Measurements from ENCODE around the gene FAM169A.

Gene FAM169A

GRCh38 chr5:74850030-74850429 lies 16.2 kb downstream of the FAM169A start:
- no peak for TF ChIP-seq CTCF (IDR thresholded peaks at IDR 0.05; ENCODE audit: control insufficient read depth, insufficient read depth, low read depth, low read length, missing control alignments)
- H3K4me3 ChIP-seq (ENCODE audit: control insufficient read depth, low read depth, low read length): no peak overlapping the region
- DNase-seq (ENCODE audit: low read depth): no peak

DNA sequence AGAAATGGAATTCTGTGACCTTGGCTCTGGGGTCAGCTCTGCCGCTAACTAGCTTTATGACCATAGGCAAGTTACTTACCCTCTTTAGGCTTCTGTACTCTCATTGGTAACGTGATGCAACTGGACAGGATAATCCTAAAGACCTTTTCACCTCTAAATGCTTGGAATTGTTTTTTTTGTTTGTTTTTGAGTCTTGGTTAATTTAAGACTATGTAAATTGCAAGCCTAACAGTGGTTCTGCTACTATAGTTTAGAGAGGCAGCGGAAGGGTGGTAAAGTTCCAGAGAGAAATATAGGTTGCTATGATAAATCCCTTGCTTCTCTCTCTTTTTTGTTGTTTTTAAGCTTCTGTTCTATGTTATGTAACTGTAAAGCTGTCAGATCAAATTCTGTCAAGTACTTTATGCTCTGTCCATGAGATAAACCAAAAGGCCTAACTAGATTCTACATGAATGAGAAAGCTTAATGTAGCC lies 17.6 kb downstream of the FAM169A start:
- H3K4me3 ChIP-seq (ENCODE audit: control insufficient read depth, low read depth, low read length): no peak overlapping the region
- no peak for TF ChIP-seq CTCF (IDR thresholded peaks at IDR 0.05; ENCODE audit: control insufficient read depth, insufficient read depth, low read depth, low read length, missing control alignments)
- no peak for DNase-seq (ENCODE audit: low read depth)

GRCh38 chr5:74839229-74839628 lies 27.0 kb downstream of the FAM169A start:
- TF ChIP-seq CTCF (IDR thresholded peaks at IDR 0.05; ENCODE audit: control insufficient read depth, insufficient read depth, low read depth, low read length, missing control alignments): no peak
- DNase-seq (ENCODE audit: low read depth): no peak
- no peak overlapping the region for H3K4me3 ChIP-seq (ENCODE audit: control insufficient read depth, low read depth, low read length)

DNA sequence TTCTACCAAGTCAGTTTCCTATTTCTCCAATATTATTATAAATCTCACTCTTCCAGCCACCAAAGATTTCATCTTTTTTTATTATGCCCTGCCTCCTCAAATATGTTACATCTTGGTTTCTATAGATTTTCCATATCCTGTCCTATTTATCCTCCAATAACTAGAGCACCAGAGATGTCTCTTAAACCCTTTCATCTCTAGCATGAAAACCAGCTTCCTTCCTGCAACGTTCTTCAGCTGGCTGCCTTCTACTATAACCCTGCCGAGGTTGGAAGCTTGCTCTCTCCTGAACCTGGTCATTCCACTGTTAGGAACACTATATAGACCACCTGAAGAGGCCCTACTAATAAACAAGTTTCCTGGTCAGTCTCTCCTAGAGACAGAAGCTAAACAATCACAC lies 27.9 kb downstream of the FAM169A start:
- no peak overlapping the region for H3K4me3 ChIP-seq (ENCODE audit: control insufficient read depth, low read depth, low read length)
- no peak for TF ChIP-seq CTCF (IDR thresholded peaks at IDR 0.05; ENCODE audit: control insufficient read depth, insufficient read depth, low read depth, low read length, missing control alignments)
- DNase-seq (ENCODE audit: low read depth): no peak

DNA sequence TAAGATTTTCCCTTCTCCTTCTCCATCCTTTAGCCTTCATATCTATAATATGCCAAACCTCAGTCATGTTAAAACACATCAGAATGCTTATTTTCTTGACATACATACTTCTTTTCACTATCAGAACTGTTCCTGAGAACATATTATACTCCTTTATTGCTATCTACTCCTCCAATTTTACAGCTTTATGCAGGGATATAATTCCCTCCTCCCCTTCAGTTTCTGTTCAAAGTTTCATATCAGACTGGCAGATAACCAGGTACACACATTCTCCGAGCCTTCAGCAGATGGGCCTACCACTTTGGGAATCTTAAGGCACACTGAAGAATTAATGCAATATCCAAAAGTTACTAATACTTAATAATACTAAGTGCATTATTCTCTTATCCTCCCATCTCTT lies 29.1 kb downstream of the FAM169A start:
- no peak overlapping the region for H3K4me3 ChIP-seq (ENCODE audit: control insufficient read depth, low read depth, low read length)
- TF ChIP-seq CTCF (IDR thresholded peaks at IDR 0.05; ENCODE audit: control insufficient read depth, insufficient read depth, low read depth, low read length, missing control alignments): no peak
- no peak for DNase-seq (ENCODE audit: low read depth)

DNA sequence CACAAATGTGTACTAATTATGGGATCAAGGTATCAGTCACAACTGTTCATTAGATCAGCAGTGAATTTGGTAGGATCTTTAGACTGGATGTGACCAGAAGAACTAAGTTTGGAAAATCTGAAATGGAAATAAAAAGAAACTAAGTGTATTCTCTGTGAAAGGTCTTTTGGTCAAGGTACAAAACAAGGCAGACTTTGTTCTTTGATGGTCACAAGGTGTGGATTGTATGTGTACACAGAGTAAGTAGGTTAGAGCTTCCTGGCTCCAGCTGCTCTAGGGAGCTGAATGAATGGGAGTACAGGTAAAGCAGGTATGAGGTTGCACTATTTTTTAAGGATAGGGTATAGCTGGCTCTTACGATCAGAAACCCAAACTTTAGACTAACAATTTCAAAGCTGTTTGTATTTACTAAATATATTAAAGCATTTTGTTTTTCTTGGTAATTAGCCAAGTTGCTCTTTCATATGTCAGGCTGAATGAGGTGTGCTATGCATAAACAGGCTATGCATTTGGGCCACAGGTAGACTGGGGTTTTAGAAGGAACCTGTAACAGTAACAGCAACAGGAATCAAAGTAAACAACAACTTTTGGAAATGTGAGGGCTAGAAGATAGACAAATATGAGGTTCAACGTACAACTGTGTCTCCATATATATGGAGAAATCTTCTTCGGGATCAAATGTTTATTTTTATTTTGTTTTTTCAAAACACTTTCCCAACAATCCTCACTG lies 32.5 kb downstream of the FAM169A start:
- H3K4me3 ChIP-seq (ENCODE audit: control insufficient read depth, low read depth, low read length): no peak overlapping the region
- no peak for DNase-seq (ENCODE audit: low read depth)
- TF ChIP-seq CTCF (IDR thresholded peaks at IDR 0.05; ENCODE audit: control insufficient read depth, insufficient read depth, low read depth, low read length, missing control alignments): no peak
